HK-2 (cell line): ENCODE measurements around the gene GAS5.

Source experiments
- DNase-seq: peaks from one replicate; pipeline ENCODE4 v3.0.0-alpha.2; 2018; ENCODE audit not compliant: unreplicated experiment

The GAS5 gene

DNA sequence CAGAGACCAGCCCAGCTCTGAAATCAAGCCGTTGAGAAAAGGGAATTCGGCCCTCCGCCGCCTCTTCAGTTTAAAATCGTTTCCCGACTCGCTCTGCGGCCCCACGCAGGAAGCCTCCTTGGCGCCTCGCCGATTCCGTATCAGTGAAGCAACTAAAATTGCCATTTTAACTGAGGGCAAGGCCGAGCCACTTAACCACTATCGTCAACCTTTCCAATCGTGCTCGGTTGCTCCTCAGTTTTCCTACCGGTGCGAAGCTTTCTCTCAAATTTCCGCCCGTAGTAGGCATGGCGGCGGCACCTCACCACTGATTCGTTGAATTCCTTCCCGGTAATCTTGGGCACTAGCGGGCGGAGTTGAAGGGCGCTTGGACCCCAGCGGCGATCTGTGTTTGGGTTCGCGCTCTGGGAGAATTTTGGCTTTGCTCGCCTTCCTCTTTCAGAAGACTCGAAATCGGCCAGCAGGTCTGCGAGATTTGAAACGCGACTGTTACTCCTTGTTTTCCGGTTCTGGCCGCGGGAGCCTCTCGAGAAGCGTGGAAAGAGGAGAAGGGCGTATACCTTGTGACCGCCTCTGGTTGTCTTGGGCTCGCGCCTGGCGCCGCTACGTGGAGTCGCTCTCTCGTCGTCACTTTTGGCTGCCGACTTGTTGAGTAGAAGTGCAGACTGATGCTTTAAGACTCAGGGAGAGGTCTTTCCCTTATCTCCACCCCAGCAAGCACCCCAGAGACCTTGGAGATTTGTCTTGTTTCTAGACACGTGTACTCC, 43.3 kb downstream of the GAS5 start, which contains the start of the genes CENPL and DARS2:
TSS of gene CENPL (minus strand) at position 569 of the 767 bp plus-strand sequence. CDS start 13,584 bp downstream, outside the sequence.
TSS of gene DARS2 (plus strand) at position 359 of the 767 bp plus-strand sequence. CDS start 557 bp downstream, outside the sequence.
- peak; percentile 97 for DNase-seq

GRCh38 chr1:173823781-173824314, 43.9 kb downstream of the GAS5 start:
- DNase-seq, result no peak

DNA sequence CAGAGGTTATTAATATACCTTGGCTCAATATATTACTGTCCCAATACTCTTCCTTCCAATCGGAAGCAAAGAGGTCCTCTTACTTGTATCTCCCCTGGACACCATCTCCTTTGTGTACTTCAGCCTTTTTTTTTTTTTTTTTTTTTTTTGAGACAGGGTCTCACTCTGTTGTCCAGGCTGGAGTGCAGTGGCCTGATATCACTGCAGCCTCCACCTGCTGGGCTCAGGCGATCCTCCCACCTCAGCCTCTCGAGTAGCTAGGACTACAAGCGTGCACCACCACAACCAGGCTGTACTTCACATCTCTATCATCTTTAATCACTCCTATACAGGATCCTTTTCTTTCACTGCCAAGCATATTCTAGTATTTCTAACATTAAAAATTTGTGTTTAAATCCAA, 46.1 kb downstream of the GAS5 start:
- DNase-seq, result no peak

- DNase-seq, result no peak
Measured at GRCh38 chr1:173818459-173818858, 49.3 kb downstream of the GAS5 start.
